Mesothelial cell of epicardium (in vitro differentiated cells): ENCODE data around the gene TSLP. TPM values are rescaled to one million over a fixed set of nuclear protein-coding genes. Genes with fewer than 3 reads are reported as not detected.

Experiments
- DNase-seq, 2 experiments: peaks; one replicate each; pipeline ENCODE4 v3.0.0; 2021; ENCODE audit warnings: low spot score in 2 of 2; ENCODE audit not compliant: unreplicated experiment in 2 of 2
- H3K27ac Mint-ChIP-seq: 2 replicates; pipeline ENCODE4 v1.8.0; 2021; ENCODE audit warnings: mixed read lengths
- H3K27me3 Mint-ChIP-seq: 2 replicates; pipeline ENCODE4 v1.8.0; 2021; ENCODE audit warnings: low read depth, mixed read lengths
- H3K36me3 Mint-ChIP-seq: 2 replicates; pipeline ENCODE4 v1.8.0; 2021; ENCODE audit warnings: mixed read lengths
- H3K4me1 Mint-ChIP-seq: 2 replicates; pipeline ENCODE4 v1.8.0; 2021; ENCODE audit warnings: mixed read lengths
- H3K4me3 Mint-ChIP-seq: 2 replicates; pipeline ENCODE4 v1.8.0; 2021; ENCODE audit warnings: mild to moderate bottlenecking, moderate library complexity, mixed read lengths
- H3K9me3 Mint-ChIP-seq: 2 replicates; pipeline ENCODE4 v1.8.0; 2021; ENCODE audit warnings: mixed read lengths
- CTCF ChIP-seq: fragments of 200-600 bp; sonication (generic); IDR thresholded peaks from one replicate; pipeline ENCODE4 v1.5.0; 2021; ENCODE audit warnings: antibody characterized with exemption; ENCODE audit not compliant: unreplicated experiment
- total RNA-seq: library from RNA; stranded (reverse); gene quantifications from 3 replicates; pipeline ENCODE4 v1.2.1, GENCODE V29; 2021

The TSLP gene
- total RNA-seq, 1 donor from 2014 or later, result 0.42 TPM

- Mint-ChIP-seq H3K9me3 (no peaks in the 10 kb centered on the region), H3K4me3 (no peak overlapping the region), H3K4me1 (no peaks in the 10 kb centered on the region), H3K36me3 (peaks cover 17% of the 10 kb centered on the region), H3K27me3 (no peaks in the 10 kb centered on the region), H3K27ac (no peak overlapping the region)
- no peak for TF ChIP-seq CTCF
- no peak for DNase-seq
Observed at GRCh38 chr5:111113678-111114077, 42.2 kb downstream of the TSLP start.

- Mint-ChIP-seq H3K4me3 (no peak overlapping the region), H3K4me1 (no peaks in the 10 kb centered on the region), H3K27me3 (no peaks in the 10 kb centered on the region), H3K27ac (no peak overlapping the region), H3K9me3 (no peaks in the 10 kb centered on the region), H3K36me3 (peaks cover 19% of the 10 kb centered on the region)
- DNase-seq, result no peak
- no peak for TF ChIP-seq CTCF
Observed at GRCh38 chr5:111115229-111115628, 43.7 kb downstream of the TSLP start.

- no peak overlapping the region for H3K4me3 Mint-ChIP-seq
- no peaks in the 10 kb centered on the region for H3K4me1 Mint-ChIP-seq
- no peaks in the 10 kb centered on the region for H3K27me3 Mint-ChIP-seq
- TF ChIP-seq CTCF, result no peak
- no peak overlapping the region for H3K27ac Mint-ChIP-seq
- DNase-seq, result no peak
- H3K9me3 Mint-ChIP-seq, result no peaks in the 10 kb centered on the region
- peaks cover 25% of the 10 kb centered on the region for H3K36me3 Mint-ChIP-seq
Observed at GRCh38 chr5:111116550-111116949, 45.0 kb downstream of the TSLP start.

GRCh38 chr5:111117136-111117535 lies 45.6 kb downstream of the TSLP start:
- no peaks in the 10 kb centered on the region for H3K4me1 Mint-ChIP-seq
- no peak for TF ChIP-seq CTCF
- DNase-seq, result no peak
- no peaks in the 10 kb centered on the region for H3K9me3 Mint-ChIP-seq
- H3K27ac Mint-ChIP-seq, result no peak overlapping the region
- H3K4me3 Mint-ChIP-seq, result no peak overlapping the region
- H3K27me3 Mint-ChIP-seq, result no peaks in the 10 kb centered on the region
- H3K36me3 Mint-ChIP-seq, result peaks cover 28% of the 10 kb centered on the region

GRCh38 chr5:111119221-111119620 lies 47.7 kb downstream of the TSLP start:
- no peaks in the 10 kb centered on the region for H3K4me1 Mint-ChIP-seq
- no peak overlapping the region for H3K4me3 Mint-ChIP-seq
- DNase-seq, result no peak
- H3K9me3 Mint-ChIP-seq, result no peaks in the 10 kb centered on the region
- TF ChIP-seq CTCF, result no peak
- H3K27me3 Mint-ChIP-seq, result no peaks in the 10 kb centered on the region
- no peak overlapping the region for H3K27ac Mint-ChIP-seq
- H3K36me3 Mint-ChIP-seq, result peaks cover 28% of the 10 kb centered on the region

- no peaks in the 10 kb centered on the region for H3K27me3 Mint-ChIP-seq
- peaks cover 32% of the 10 kb centered on the region for H3K36me3 Mint-ChIP-seq
Observed at GRCh38 chr5:111119856-111120255, 48.3 kb downstream of the TSLP start.

More at GRCh38 chr5:111119856-111120255, 48.3 kb downstream of the TSLP start:
- H3K4me1 Mint-ChIP-seq, result no peaks in the 10 kb centered on the region
- no peak for TF ChIP-seq CTCF
- H3K9me3 Mint-ChIP-seq, result no peaks in the 10 kb centered on the region
- H3K4me3 Mint-ChIP-seq, result no peak overlapping the region
- no peak for DNase-seq
- H3K27ac Mint-ChIP-seq, result no peak overlapping the region
